ENCODE measurements around the gene LUC7L.
"Not testable (repeated sequence)": the region's sequence is repeated elsewhere in the genome, so short reads cannot be mapped to it uniquely, and the experiment has no call there.

Gene LUC7L

DNA sequence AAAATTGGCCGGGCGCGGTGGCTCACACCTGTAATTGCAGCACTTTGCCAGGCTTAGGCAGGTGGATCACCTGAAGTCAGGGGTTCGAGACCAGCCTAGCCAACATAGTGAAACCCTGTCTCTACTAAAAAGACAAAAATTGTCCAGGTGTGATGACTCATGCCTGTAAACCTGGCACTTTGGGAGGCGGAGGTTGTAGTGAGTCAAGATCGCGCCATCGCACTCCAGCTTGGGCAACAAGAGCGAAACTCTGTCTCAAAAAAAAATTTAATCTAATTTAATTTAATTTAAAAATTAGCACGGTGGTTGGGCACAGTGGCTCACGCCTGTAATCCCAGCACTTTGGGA, 50.6 kb downstream of the LUC7L start:
- DNase-seq = no peak

DNA sequence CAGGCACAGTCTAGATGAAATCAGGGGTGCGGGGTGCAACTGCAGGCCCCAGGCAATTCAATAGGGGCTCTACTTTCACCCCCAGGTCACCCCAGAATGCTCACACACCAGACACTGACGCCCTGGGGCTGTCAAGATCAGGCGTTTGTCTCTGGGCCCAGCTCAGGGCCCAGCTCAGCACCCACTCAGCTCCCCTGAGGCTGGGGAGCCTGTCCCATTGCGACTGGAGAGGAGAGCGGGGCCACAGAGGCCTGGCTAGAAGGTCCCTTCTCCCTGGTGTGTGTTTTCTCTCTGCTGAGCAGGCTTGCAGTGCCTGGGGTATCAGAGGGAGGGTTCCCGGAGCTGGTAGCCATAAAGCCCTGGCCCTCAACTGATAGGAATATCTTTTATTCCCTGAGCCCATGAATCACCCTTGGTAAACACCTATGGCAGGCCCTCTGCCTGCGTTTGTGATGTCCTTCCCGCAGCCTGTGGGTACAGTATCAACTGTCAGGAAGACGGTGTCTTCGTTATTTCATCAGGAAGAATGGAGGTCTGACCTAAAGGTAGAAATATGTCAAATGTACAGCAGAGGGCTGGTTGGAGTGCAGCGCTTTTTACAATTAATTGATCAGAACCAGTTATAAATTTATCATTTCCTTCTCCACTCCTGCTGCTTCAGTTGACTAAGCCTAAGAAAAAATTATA, 51.1 kb downstream of the LUC7L start:
- DNase-seq = no peak

DNA sequence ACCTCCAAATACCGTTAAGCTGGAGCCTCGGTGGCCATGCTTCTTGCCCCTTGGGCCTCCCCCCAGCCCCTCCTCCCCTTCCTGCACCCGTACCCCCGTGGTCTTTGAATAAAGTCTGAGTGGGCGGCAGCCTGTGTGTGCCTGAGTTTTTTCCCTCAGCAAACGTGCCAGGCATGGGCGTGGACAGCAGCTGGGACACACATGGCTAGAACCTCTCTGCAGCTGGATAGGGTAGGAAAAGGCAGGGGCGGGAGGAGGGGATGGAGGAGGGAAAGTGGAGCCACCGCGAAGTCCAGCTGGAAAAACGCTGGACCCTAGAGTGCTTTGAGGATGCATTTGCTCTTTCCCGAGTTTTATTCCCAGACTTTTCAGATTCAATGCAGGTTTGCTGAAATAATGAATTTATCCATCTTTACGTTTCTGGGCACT, 51.8 kb downstream of the LUC7L start:
- DNase-seq = no peak

DNA sequence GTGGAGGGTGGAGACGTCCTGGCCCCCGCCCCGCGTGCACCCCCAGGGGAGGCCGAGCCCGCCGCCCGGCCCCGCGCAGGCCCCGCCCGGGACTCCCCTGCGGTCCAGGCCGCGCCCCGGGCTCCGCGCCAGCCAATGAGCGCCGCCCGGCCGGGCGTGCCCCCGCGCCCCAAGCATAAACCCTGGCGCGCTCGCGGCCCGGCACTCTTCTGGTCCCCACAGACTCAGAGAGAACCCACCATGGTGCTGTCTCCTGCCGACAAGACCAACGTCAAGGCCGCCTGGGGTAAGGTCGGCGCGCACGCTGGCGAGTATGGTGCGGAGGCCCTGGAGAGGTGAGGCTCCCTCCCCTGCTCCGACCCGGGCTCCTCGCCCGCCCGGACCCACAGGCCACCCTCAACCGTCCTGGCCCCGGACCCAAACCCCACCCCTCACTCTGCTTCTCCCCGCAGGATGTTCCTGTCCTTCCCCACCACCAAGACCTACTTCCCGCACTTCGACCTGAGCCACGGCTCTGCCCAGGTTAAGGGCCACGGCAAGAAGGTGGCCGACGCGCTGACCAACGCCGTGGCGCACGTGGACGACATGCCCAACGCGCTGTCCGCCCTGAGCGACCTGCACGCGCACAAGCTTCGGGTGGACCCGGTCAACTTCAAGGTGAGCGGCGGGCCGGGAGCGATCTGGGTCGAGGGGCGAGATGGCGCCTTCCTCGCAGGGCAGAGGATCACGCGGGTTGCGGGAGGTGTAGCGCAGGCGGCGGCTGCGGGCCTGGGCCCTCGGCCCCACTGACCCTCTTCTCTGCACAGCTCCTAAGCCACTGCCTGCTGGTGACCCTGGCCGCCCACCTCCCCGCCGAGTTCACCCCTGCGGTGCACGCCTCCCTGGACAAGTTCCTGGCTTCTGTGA, 52.5 kb downstream of the LUC7L start, which contains the start of gene HBA1:
HBA1 (plus strand) TSS at position 204 of the 906 bp plus-strand sequence; CDS start at position 241, 37 bp downstream.
- DNase-seq = not testable (repeated sequence)

DNA sequence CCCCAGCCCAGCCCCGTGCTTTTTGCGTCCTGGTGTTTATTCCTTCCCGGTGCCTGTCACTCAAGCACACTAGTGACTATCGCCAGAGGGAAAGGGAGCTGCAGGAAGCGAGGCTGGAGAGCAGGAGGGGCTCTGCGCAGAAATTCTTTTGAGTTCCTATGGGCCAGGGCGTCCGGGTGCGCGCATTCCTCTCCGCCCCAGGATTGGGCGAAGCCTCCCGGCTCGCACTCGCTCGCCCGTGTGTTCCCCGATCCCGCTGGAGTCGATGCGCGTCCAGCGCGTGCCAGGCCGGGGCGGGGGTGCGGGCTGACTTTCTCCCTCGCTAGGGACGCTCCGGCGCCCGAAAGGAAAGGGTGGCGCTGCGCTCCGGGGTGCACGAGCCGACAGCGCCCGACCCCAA, 53.2 kb downstream of the LUC7L start:
- DNase-seq = not testable (repeated sequence)

DNA sequence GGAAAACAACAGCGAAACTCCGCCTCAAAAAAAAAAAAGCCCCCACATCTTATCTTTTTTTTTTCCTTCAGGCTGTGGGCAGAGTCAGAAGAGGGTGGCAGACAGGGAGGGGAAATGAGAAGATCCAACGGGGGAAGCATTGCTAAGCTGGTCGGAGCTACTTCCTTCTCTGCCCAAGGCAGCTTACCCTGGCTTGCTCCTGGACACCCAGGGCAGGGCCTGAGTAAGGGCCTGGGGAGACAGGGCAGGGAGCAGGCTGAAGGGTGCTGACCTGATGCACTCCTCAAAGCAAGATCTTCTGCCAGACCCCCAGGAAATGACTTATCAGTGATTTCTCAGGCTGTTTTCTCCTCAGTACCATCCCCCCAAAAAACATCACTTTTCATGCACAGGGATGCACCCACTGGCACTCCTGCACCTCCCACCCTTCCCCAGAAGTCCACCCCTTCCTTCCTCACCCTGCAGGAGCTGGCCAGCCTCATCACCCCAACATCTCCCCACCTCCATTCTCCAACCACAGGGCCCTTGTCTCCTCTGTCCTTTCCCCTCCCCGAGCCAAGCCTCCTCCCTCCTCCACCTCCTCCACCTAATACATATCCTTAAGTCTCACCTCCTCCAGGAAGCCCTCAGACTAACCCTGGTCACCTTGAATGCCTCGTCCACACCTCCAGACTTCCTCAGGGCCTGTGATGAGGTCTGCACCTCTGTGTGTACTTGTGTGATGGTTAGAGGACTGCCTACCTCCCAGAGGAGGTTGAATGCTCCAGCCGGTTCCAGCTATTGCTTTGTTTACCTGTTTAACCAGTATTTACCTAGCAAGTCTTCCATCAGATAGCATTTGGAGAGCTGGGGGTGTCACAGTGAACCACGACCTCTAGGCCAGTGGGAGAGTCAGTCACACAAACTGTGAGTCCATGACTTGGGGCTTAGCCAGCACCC, 54.0 kb downstream of the LUC7L start:
- no peak for DNase-seq

DNA sequence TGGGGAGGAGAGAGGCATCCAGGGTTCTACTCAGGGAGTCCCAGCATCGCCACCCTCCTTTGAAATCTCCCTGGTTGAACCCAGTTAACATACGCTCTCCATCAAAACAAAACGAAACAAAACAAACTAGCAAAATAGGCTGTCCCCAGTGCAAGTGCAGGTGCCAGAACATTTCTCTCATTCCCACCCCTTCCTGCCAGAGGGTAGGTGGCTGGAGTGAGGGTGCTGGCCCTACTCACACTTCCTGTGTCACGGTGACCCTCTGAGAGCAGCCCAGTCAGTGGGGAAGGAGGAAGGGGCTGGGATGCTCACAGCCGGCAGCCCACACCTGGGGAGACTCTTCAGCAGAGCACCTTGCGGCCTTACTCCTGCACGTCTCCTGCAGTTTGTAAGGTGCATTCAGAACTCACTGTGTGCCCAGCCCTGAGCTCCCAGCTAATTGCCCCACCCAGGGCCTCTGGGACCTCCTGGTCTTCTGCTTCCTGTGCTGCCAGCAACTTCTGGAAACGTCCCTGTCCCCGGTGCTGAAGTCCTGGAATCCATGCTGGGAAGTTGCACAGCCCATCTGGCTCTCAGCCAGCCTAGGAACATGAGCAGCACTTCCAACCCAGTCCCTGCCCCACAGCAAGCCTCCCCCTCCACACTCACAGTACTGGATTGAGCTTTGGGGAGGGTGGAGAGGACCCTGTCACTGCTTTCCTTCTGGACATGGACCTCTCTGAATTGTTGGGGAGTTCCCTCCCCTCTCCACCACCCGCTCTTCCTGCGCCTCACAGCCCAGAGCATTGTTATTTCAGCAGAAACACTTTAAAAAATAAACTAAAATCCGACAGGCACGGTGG, 55.1 kb downstream of the LUC7L start:
- not testable (repeated sequence) for DNase-seq

DNA sequence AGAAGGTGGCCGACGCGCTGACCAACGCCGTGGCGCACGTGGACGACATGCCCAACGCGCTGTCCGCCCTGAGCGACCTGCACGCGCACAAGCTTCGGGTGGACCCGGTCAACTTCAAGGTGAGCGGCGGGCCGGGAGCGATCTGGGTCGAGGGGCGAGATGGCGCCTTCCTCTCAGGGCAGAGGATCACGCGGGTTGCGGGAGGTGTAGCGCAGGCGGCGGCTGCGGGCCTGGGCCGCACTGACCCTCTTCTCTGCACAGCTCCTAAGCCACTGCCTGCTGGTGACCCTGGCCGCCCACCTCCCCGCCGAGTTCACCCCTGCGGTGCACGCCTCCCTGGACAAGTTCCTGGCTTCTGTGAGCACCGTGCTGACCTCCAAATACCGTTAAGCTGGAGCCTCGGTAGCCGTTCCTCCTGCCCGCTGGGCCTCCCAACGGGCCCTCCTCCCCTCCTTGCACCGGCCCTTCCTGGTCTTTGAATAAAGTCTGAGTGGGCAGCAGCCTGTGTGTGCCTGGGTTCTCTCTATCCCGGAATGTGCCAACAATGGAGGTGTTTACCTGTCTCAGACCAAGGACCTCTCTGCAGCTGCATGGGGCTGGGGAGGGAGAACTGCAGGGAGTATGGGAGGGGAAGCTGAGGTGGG, 55.9 kb downstream of the LUC7L start:
- DNase-seq = not testable (repeated sequence)

DNA sequence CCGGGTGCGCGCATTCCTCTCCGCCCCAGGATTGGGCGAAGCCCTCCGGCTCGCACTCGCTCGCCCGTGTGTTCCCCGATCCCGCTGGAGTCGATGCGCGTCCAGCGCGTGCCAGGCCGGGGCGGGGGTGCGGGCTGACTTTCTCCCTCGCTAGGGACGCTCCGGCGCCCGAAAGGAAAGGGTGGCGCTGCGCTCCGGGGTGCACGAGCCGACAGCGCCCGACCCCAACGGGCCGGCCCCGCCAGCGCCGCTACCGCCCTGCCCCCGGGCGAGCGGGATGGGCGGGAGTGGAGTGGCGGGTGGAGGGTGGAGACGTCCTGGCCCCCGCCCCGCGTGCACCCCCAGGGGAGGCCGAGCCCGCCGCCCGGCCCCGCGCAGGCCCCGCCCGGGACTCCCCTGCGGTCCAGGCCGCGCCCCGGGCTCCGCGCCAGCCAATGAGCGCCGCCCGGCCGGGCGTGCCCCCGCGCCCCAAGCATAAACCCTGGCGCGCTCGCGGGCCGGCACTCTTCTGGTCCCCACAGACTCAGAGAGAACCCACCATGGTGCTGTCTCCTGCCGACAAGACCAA, 56.8 kb downstream of the LUC7L start, which contains the start of gene HBA2:
HBA2 (plus strand) TSS at position 503 of the 568 bp plus-strand sequence; CDS start at position 540, 37 bp downstream.
- not testable (repeated sequence) for DNase-seq

DNA sequence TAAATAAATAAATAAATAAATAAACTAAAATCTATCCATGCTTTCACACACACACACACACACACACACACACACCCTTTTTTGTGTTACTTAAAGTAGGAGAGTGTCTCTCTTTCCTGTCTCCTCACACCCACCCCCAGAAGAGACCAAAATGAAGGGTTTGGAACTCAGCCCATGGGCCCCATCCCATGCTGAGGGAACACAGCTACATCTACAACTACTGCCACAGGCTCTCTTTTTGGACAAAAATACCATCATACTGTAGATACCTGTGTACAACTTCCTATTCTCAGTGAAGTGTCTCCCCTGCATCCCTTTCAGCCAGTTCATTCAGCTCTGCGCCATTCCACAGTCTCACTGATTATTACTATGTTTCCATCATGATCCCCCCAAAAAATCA, 58.5 kb downstream of the LUC7L start:
- no peak for DNase-seq

DNA sequence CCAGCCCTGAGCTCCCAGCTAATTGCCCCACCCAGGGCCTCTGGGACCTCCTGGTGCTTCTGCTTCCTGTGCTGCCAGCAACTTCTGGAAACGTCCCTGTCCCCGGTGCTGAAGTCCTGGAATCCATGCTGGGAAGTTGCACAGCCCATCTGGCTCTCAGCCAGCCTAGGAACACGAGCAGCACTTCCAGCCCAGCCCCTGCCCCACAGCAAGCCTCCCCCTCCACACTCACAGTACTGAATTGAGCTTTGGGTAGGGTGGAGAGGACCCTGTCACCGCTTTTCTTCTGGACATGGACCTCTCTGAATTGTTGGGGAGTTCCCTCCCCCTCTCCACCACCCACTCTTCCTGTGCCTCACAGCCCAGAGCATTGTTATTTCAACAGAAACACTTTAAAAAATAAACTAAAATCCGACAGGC, 59.2 kb downstream of the LUC7L start:
- not testable (repeated sequence) for DNase-seq

DNA sequence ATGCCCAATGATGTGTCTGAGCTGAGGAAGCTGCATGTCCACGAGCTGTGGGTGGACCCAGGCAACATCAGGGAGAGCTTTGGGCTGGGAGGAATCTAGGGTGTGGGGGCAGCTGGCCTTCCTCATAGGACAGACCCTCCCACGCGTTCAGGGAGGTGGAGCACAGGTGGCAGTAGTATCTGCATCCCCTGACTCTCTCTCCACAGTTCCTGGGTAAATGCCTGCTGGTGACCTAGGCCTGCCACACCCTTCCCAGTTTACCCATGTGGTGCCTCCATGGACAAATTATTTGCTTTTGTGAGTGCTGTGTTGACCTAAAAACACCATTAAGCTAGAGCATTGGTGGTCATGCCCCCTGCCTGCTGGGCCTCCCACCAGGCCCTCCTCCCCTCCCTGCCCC, 60.2 kb downstream of the LUC7L start:
- no peak for DNase-seq

DNA sequence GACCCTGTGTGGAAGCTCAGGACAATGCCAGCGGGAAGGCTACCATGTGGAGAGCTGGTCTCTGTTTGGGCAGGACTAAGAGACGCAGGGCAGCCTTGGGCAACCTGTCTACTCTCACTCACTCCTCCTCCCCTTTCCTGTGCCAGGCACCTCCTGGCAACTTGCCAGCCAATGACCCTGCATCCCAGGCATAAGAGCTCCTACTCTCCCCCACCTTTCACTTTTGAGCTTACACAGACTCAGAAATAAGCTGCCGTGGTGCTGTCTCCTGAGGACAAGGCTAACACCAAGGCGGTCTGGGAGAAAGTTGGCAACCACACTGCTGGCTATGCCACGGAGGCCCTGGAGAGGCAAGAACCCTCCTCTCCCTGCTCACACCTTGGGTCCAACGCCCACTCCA, 60.8 kb downstream of the LUC7L start:
- DNase-seq = no peak

DNA sequence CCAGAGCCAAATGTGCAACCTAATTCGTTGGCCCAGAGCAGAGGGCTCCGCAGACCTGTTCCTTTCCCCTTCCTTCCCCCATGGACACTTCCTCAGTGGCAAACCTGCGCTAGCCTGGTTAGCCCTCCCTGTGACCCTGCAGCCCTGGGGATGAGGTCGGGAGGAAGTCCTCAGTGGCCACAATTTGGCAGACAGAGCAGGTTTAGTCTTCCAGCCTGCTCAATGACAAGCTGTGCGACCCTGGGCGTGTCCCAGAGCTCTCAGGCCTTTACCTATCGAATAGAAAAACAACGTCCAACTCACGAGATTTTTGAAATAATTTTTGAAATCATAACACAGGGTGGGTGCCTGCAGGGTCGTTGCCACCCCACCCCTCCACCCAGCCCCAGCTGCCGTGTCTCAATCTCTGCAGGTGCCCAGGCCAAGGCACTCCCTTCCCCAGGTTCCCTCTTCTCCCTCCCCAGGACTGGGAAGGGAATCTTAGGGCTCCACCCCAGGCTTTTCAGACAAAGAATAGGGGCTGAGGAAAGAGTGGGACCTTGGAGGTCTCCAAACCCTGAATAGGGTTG, 62.0 kb downstream of the LUC7L start:
- DNase-seq = no peak

DNA sequence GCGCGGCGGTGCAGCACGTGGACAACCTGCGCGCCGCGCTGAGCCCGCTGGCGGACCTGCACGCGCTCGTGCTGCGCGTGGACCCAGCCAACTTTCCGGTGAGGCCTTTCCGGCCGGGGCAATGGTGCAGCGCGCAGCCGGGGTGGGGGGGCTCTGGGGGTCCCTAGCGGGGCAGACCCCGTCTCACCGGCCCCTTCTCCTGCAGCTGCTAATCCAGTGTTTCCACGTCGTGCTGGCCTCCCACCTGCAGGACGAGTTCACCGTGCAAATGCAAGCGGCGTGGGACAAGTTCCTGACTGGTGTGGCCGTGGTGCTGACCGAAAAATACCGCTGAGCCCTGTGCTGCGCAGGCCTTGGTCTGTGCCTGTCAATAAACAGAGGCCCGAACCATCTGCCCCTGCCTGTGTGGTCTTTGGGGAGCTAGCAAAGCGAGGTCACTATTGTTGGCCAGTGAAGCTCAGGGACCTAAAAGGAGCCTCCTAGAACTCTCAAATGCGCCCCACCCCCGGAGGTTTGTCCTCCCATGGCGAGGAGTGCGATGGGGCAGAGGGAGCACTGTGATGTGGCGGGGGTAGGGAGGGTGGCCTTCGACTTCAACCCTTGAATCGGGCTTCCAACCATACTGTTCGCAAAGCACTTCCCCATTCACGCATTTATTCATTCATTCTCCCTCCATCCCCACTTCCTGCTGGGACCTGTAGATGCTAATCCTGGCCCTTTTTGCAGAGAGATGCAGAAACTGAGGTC, 62.7 kb downstream of the LUC7L start:
- DNase-seq = no peak

DNA sequence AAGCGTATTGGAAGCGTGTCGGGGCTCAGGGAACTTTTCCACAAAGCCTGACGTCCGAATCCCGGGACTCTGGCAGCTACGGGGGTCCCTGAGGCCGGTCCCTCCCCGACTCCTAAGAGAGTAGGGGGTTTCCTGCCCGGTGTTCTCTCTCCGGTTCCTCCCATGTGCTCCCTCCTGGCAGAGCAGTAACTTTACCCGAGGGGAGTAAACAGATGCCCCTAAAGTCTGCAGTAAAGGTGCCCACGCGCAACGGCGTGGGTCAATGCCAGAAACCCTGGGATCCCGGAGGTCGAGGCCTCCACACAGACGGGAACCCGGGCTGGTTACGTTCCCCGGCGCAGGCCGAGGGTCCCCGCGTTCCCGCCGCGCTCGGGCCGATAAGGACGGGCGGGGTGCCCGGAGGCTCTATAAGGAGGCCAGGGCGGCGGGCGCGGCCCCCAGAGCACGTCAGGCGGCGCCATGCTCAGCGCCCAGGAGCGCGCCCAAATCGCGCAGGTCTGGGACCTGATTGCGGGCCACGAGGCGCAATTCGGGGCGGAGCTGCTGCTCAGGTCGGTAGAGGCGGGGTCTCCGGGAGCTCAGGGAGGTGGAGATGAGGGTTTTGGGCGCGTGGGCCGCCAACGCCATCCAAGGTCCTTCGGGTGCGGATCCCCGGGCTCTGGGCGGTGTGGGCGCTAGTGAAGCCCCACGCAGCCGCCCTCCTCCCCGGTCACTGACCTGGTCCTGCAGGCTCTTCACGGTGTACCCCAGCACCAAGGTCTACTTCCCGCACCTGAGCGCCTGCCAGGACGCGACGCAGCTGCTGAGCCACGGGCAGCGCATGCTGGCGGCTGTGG, 63.5 kb downstream of the LUC7L start, which contains the start of gene HBM:
HBM (plus strand) TSS at position 440 of the 836 bp plus-strand sequence; CDS start at position 460, 20 bp downstream.
- DNase-seq = no peak

DNA sequence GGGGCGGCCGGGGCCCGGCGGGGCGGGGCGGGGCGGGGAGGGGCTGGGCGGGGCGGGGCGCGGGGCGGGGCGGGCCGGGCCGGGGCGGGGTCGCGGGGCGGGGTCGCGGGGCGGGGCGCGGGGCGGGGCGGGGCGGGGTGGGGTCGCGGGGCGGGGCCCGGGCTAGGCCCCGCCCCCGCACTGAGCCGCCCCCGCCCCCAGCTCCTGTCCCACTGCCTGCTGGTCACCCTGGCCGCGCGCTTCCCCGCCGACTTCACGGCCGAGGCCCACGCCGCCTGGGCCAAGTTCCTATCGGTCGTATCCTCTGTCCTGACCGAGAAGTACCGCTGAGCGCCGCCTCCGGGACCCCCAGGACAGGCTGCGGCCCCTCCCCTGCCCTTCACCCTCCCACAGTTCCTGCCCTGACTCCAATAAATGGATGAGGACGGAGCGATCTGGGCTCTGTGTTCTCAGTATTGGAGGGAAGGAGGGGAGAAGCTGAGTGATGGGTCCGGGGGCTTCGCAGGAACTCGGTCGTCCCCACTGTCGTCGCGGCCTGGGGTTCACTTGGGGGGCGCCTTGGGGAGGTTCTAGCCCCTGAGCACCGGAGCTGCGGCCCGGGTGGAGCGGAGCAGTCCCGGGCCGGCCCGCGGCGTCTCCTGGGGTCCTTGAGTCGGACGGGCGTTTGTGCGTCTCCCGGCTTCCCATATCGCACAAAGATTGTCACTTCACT, 64.3 kb downstream of the LUC7L start:
- DNase-seq = no peak

Measured in NCI-H1417 treated with DMSO at 0.1 percent for 48 hours (cell line).